AG04450 (cell line): ENCODE measurements around the gene GSTA5. TPM values are rescaled to one million over a fixed set of nuclear protein-coding genes. Genes with fewer than 3 reads are reported as not detected.

Experiments
- CTCF ChIA-PET: fragments of 300-600, 350-600 bp; formaldehyde crosslinking; extraction: SDS; loops from one replicate; lab custom pipeline; 2022; ENCODE audit warnings: antibody characterized with exemption, inconsistent platforms; lab: Charles Lee
- POLR2A ChIA-PET: fragments of 350-600 bp; formaldehyde crosslinking; extraction: SDS; loops from one replicate; lab custom pipeline; 2021; ENCODE audit warnings: antibody characterized with exemption, inconsistent platforms; lab: Yijun Ruan, JAX
- DNase-seq: peaks from one replicate; pipeline ENCODE4 v3.0.0-alpha.2; 2011; ENCODE audit warnings: low read depth, low spot score
- H3K27ac ChIP-seq: one replicate; pipeline ENCODE4 v1.5.1; 2012; ENCODE audit warnings: low read depth, low read length, control low read depth
- H3K27me3 ChIP-seq: one replicate; pipeline ENCODE4 v1.6.0; 2012; ENCODE audit warnings: low read length; ENCODE audit not compliant: control insufficient read depth, insufficient read depth
- H3K4me3 ChIP-seq: 2 replicates; pipeline ENCODE4 v1.5.1; 2011; ENCODE audit warnings: mild to moderate bottlenecking, low read depth, low read length, control low read depth
- H3K9me3 ChIP-seq: 2 replicates; pipeline ENCODE4 v1.5.1; 2012; ENCODE audit warnings: low read length; ENCODE audit not compliant: control insufficient read depth, insufficient read depth
- polyA minus RNA-seq: library from RNA; depleted of rRNA, polyadenylated mRNA; stranded (reverse); fragments of >200 nt; gene quantifications from 2 replicates; pipeline ENCODE4 v1.2.3, GENCODE V29; 2011; rRNA and poly(A)+ RNA removed
- polyA plus RNA-seq: library from polyadenylated mRNA; depleted of rRNA; stranded (reverse); fragments of >200 nt; gene quantifications from 2 replicates; pipeline ENCODE4 v1.2.3, GENCODE V29; 2011; rRNA removed
- TF ChIP-seq, protein P1 (sequence below): IDR thresholded peaks from 2 replicates; pipeline ENCODE4 v1.5.1; 2011; ENCODE audit warnings: low read depth, low read length, control low read depth, inconsistent platforms

The GSTA5 gene
- not detected in 2 replicates for polyA plus RNA-seq
- polyA minus RNA-seq = not detected in 2 replicates

DNA sequence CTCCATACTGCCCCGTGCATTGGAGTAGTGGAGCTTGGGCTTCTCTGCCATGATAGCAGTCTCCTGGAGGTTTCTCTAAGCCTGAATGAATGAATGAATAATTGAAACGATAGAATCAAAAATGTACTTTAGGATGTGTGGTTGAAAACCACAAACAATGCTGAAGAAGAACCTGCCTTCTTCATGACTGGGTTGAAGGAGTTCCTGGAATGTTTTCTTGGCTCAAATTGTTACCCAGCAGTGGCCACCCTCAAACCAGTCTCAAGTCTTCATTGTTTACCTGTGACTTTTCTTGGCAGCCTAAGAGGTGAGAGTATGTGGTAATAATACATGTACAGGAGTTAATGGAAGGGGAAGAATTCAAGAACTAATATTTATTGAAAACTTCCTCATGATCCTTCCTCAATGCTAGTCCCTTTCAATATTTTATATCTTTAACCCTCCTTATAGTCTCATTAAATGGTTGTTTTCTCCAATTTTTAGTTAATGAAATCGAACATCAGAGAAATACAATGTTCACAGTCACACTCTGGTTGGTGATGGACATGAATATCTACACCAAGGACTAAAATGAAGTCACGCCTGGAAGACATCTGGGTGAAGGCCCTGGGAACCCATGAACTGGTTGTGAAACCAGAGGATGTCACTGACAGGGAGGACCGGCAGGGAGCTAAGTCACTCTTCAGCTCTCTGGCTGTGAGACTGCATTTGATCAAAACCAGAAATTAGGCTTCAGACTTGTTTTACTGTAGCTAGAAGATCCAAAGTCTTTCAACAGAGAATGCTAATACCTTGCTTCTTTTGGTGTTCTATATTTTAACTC, at the start of gene GSTA5:
GSTA5 (minus strand) TSS at position 51 of the 823 bp plus-strand sequence.
- Histone ChIP-seq H3K4me3 (no peak within 1 kb of the TSS), H3K27ac (no peak within 1 kb of the TSS), H3K9me3 (no peaks in the 10 kb centered on the region), H3K27me3 (peaks cover 24% of the 10 kb centered on the region)
- ChIA-PET CTCF (no interaction called here), POLR2A (no interaction called here)
- TF ChIP-seq, protein P1, sequence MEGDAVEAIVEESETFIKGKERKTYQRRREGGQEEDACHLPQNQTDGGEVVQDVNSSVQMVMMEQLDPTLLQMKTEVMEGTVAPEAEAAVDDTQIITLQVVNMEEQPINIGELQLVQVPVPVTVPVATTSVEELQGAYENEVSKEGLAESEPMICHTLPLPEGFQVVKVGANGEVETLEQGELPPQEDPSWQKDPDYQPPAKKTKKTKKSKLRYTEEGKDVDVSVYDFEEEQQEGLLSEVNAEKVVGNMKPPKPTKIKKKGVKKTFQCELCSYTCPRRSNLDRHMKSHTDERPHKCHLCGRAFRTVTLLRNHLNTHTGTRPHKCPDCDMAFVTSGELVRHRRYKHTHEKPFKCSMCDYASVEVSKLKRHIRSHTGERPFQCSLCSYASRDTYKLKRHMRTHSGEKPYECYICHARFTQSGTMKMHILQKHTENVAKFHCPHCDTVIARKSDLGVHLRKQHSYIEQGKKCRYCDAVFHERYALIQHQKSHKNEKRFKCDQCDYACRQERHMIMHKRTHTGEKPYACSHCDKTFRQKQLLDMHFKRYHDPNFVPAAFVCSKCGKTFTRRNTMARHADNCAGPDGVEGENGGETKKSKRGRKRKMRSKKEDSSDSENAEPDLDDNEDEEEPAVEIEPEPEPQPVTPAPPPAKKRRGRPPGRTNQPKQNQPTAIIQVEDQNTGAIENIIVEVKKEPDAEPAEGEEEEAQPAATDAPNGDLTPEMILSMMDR = no peak
- DNase-seq = no peak

DNA sequence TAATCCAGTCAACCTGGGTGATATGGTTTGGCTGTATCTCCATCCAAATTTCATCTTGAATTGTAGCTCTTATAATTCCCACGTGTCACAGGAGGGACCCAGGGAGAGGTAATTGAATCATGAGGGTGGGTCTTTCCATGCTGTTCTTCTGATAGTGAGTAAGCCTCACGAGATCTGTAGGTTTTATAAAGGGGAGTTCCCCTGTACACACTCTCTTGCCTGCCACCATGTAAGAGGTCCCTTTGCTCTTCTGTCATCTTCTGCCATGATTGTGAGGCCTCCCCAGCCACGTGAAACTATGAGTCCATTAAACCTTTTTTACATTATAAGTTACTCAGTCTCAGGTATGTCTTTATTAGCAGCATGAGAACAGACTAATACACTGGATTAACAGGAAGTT, 49.4 kb upstream of the GSTA5 start:
- peaks cover 6% of the 10 kb centered on the region for H3K27me3 ChIP-seq
- no peaks in the 10 kb centered on the region for H3K9me3 ChIP-seq
- H3K4me3 ChIP-seq = no peak overlapping the region
- CTCF ChIA-PET = no interaction called here
- H3K27ac ChIP-seq = no peak overlapping the region
- POLR2A ChIA-PET = no interaction called here
- TF ChIP-seq, protein P1 = no peak
- DNase-seq = no peak

DNA sequence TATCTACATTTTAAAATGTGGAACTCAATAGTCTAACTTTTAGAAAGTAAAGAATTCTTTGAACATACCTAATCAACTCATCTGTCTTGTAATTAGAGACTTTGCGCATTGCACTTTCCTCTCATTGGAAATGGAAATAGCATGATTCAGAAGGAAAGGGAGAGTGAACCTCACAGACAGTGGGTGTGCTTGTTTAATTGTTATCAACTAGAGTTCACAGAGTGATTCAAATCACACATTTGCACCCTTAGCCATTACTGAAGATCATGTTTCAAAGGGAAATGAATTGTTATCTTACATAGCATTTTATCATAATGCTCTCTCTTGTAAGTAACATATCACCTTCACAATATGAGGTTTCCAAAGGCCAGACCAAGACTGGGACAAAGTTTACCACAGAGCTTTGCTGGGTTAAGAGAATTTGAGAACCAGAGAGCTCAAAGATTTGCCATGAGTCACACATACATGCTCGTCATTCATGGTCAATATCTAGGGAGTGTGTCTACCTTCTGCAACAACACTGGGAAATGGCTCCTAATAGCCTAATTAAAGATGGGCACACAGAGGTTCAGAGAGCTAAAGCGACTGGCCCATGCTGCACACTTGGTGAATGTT, 47.4 kb upstream of the GSTA5 start:
- H3K9me3 ChIP-seq = no peaks in the 10 kb centered on the region
- DNase-seq = no peak
- peaks cover 6% of the 10 kb centered on the region for H3K27me3 ChIP-seq
- POLR2A ChIA-PET = no interaction called here
- no peak overlapping the region for H3K27ac ChIP-seq
- TF ChIP-seq, protein P1 = no peak
- CTCF ChIA-PET = interaction anchor here (1.3 kb wide), 1 partner anchor 10 kb away, joined by 3 read pairs; no protein-coding TSS in a partner anchor
- no peak overlapping the region for H3K4me3 ChIP-seq

DNA sequence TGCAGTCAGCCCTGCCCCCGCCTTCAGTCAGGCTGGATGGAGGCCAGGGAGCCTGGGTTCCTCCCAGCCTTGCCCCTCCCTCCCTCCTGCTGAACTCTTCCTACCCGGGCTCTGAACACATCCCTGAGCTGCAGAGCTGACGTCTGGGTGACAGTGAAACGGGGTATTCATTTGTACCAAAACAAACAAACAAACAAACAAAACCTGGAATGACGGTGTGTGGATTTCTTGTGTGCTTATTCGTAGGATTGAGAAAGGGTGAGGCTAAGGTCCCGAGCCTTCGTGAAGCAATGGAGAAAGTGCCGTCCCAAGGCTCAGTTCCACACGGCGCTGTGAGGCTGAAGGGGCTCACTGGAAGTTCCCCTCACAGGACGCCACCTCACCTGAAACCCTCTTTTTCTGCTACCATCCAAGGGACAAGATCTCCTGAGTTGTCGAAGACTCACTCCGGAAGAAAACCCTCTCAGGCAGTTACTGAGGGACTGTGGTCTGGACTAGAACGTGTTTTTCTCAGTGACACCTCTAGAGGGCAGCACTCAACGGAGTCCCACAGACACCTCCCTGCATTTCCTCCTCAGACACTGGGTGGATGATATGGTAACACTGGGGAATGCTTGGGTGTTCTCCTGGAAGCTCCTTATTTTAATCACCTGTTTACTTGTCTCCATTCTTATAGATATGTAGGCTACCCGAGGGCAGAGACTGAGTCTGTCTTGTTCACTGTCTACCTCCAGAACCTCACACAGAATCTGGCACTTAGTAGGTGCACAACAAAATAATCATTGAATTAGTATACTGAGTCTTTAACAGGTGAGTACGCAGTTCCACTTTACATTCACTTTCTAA, 41.6 kb upstream of the GSTA5 start:
- CTCF ChIA-PET = interaction anchor here (0.7 to 1.9 kb wide), 9 partner anchors 9 to 160 kb away, joined by 3 to 7 read pairs (median 4); no protein-coding TSS in a partner anchor
- Histone ChIP-seq H3K27ac (no peak overlapping the region), H3K9me3 (no peaks in the 10 kb centered on the region), H3K4me3 (peak overlapping the region; percentile 67), H3K27me3 (no peaks in the 10 kb centered on the region)
- DNase-seq = peak; percentile 39
- POLR2A ChIA-PET = no interaction called here
- TF ChIP-seq, protein P1 = peak; percentile 78
